HG03175 (cell line): ENCODE measurements around the gene MSL1.

Source experiments
- ATAC-seq: cut with Tn5 transposase; IDR thresholded peaks from one replicate; pipeline ENCODE4 v1.9.1; 2021; ENCODE audit warnings: mild to moderate bottlenecking, moderate library complexity; ENCODE audit not compliant: unreplicated experiment

MSL1 gene

GRCh38 chr17:40121181-40122135 is at the start of gene MSL1:
Gene MSL1, plus strand, starts transcription at chr17:40121971. Its CDS starts 642 bp downstream, at chr17:40122613.
- ATAC-seq = peak; percentile 62

DNA sequence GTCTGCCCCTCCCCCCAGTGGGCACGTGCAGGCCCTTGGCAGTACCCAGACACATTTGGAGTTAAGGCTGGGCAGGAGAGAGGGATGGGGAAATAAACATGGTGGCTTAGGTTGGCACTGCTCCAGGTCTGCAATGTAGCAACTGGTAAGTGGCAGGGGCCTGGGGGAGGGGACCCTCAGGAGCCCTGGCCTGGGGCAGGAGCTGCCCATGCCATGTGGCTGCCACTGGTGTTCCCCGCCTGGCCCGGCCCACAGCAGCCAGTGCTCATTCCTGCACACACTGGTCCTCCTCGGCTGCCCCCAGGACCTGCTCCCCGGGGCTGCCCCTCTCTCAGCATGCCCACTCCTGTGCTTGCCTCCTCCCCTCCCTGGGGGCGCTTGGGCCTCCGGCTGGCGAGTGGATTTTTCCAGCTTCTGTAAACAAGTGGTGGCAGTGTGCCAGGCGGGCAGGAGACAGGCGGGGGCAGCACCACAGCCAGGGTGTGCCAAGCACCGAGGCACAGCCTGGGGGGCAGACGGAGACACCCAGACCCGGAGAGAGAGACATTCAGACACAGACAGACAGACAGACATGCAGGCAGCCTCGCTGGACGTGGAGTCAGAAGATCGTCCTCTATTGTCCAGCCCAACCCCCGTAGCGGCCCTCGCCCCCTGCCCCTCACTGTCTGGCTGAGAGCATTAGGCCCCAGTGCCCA is 49.6 kb upstream of the MSL1 start:
- no peak for ATAC-seq

- no peak for ATAC-seq
Measured at GRCh38 chr17:40072735-40073346, 48.9 kb upstream of the MSL1 start.

GRCh38 chr17:40073454-40074174 is 48.2 kb upstream of the MSL1 start:
- no peak for ATAC-seq

- ATAC-seq = no peak
Measured at GRCh38 chr17:40074175-40074512, 47.6 kb upstream of the MSL1 start.

DNA sequence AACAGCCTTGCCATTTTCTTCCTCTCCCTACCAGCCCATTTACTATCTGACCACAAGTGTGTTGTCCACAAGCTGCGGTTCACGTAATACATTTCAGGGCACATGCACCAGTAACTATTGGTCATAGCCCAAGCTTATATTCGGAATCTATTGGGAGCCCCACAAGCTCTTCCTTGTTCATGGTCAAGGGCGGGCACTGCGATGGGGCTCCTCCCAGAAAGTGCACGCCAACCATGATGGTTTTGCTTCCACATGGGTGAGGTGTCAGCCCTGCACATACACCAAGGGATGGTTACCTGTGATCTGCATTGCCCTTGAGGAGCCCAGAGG is 46.9 kb upstream of the MSL1 start:
- no peak for ATAC-seq

DNA sequence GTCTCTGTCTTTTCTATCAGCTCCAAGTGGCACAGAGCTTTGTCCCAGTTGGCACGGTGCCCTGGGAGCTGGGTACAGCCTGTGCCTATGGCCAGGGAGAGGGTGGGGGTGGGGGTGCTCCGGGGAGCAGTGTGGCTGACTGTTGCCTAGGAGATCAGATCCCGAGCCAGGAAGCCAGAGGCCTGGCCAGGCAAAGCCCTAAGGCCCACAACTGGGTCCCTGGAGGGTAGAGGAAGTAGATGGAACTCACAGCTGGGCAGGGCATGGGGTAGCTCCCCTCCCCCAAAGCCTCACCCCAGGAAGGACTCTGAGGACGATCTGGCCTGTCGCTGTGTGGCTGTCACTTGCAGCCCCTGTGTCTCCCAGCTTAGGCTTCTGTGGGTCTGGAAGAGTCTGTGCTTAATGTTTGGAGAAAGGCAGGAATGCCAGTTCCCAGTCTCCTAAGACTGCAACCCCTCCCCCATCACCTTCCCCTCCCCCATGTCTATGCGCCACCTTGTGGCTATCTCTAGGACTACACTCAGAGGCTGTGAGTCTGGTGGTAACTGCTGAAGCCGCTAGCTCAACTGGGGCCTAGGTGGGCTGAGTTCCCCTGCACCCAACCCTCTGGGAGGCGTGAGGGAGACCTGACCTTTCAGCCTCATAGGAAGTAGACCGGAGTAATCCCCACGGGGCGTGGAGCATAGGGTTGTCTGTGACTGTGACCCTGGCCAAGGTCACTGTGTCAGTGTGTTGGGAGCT is 46.4 kb upstream of the MSL1 start:
- no peak for ATAC-seq

DNA sequence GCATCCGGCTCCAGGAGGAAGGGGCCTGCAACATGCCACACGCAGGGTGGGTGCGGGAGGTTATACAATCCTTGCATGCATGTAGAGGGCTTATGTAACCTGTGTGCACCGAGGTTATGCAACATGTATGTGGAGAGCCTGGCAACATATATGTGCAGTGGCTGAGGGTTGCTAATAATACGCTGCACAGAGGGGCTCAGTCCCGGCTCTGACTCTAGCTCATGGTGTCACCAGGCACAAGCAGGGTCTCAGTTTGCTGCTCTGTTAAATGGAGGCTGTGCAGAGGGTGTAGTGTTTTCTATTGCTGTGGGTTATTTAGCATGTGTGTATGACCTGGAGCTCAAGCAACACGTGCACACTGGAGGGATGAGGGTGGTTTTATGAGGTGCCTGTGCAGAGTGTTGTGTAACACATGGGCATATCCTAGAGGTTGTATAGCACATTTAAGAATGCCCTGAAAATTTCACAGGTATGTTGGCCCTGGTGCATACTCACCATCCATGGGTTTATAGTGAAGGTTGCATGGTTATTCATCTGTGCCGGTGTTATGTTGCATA is 45.8 kb upstream of the MSL1 start:
- no peak for ATAC-seq

GRCh38 chr17:40076591-40076990 is 45.2 kb upstream of the MSL1 start:
- no peak for ATAC-seq

GRCh38 chr17:40079545-40079944 is 42.2 kb upstream of the MSL1 start:
- ATAC-seq = no peak

- no peak for ATAC-seq
Measured at GRCh38 chr17:40084477-40084876, 37.3 kb upstream of the MSL1 start.

DNA sequence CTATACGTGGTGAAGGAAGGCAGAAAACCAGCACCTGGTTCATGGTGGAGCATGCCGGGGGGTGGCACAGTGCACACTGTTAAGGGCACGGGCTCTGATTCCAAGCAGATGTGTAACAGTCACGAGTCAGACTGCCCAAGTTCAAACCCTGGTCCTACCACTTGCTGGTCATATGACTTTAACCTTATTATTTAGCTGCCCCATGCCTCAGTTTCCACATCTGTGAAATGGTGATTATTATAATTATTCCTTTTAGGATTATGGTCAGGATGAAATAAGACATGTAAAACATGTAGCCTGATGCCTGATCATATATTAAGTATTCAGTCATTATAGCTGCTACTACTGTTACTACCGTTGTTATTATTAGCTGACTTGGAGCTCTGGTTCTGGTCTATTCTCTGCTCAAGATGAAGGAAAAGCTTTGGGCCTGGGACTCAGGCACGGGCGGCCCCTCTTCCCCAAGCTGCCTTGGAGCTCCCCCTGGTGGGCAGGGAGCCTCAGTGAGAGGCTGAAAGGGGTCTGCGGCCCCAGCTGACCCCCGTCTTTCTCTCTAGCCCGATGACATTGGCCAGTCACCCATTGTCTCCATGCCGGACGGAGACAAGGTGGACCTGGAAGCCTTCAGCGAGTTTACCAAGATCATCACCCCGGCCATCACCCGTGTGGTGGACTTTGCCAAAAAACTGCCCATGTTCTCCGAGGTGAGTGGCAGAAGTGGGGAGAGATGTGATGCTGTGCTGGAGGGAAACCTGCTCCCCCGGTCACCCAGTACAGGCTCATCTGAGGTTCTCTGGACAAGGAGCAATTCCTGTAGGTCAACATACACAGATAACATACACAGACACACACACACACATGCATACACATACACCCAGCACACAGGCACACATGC is 35.4 kb upstream of the MSL1 start:
- ATAC-seq = no peak

GRCh38 chr17:40087049-40087794 is 34.5 kb upstream of the MSL1 start:
- ATAC-seq = no peak

GRCh38 chr17:40087903-40088718 is 33.7 kb upstream of the MSL1 start:
- no peak for ATAC-seq

- no peak for ATAC-seq
Measured at GRCh38 chr17:40089077-40089895, 32.5 kb upstream of the MSL1 start.

DNA sequence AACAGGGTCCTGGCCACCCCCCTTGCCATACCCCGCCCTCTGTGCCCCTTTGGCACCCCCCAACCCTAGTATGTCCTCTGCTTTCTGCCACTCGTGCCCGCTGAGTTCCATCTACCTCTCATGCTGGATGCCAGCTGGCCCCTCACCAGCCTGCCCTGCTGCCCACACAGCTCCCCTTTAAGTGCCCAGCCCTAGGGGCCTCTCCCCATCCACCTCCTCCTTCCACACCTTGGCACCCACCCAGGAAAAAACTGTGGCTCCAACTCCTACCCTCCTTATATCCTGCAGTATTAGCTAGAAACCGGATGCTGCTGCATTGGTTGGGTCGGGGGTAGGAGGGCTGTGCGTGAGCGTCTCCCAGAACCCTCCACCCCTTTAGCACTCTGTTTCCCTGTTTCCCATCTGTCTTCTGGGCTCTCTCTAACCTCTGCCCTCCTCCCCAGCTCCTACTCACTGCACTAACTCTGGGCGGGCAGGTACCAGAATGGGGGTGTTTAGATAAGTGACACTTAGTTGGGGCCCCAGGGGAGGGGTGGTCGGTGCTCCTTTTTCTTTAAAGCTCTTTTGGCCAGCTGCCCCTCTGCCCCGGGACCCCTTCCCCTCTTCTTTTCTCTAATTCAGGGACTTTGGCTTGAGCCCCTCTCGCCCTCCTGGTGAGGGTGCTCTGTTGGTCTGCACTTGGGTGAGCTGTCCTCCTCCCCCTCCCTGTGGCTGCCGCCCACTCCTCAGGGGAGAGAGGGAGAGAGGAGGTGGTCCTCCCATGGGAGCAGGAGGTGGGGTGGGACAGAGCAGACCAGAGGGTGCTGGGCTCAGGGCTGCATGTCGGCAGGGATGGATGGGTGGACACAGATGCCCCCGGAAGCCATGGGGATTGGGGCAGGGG is 31.3 kb upstream of the MSL1 start:
- no peak for ATAC-seq
